Neural progenitor cell (in vitro differentiated cells): Measurements from ENCODE around the gene DRG2.

Experiments used
- CTCF ChIP-seq: fragments of 200-600 bp; sonication (generic); IDR thresholded peaks from 2 replicates; pipeline ENCODE4 v1.5.1; 2017; ENCODE audit warnings: antibody characterized with exemption, mild to moderate bottlenecking
- EZH2 ChIP-seq: fragments of 200-600 bp; sonication (generic); IDR thresholded peaks from 2 replicates; pipeline ENCODE4 v1.6.1; 2017; ENCODE audit warnings: antibody characterized with exemption, mild to moderate bottlenecking, moderate library complexity

- TF ChIP-seq EZH2 (no peak), CTCF (no peak)
Measured at GRCh38 chr17:18102640-18103039, 14.9 kb downstream of the DRG2 start.
